Right cardiac atrium (tissue), 5 donors: ENCODE measurements around the gene STK11IP. TPM values are rescaled to one million over a fixed set of nuclear protein-coding genes. Genes with fewer than 3 reads are reported as not detected.

ENCODE experiments used
- ATAC-seq, 2 donors: fragments of 200-7000 bp; cut with Tn5 transposase; one replicate each; pipeline versions ENCODE4 v1.8.0 to v1.9.1; 2020; ENCODE audit warnings: moderate library complexity in 2 of 2, mild to moderate bottlenecking in 1 of 2
- DNase-seq, 3 donors: peaks; one replicate each; pipeline ENCODE4 v3.0.0-alpha.2; 2020
- H3K27ac ChIP-seq: one replicate; pipeline ENCODE4 v1.5.1; 2013; ENCODE audit warnings: mild to moderate bottlenecking, low read length, control low read depth, moderate library complexity
- H3K27me3 ChIP-seq: one replicate; pipeline ENCODE4 v1.6.1; 2013; ENCODE audit not compliant: control insufficient read depth, insufficient read depth
- H3K4me1 ChIP-seq: one replicate; pipeline ENCODE4 v1.6.1; 2013; ENCODE audit warnings: low read length; ENCODE audit not compliant: control insufficient read depth, insufficient read depth
- H3K4me3 ChIP-seq: one replicate; pipeline ENCODE4 v1.5.1; 2013; ENCODE audit warnings: low read length, control low read depth
- H3K9me3 ChIP-seq: one replicate; pipeline ENCODE4 v1.6.1; 2013; ENCODE audit warnings: low read length; ENCODE audit not compliant: control insufficient read depth
- WGBS: extraction: QIAGEN DNeasy Blood & Tissue Kit; methylation state at CpG from one replicate; pipeline ENCODE4 v1.1.7; 2013; 5-methylcytosine and 5-hydroxymethylcytosine counted together
- intact Hi-C, 4 donors: fragments of 100-400 bp; cut with DNase I; formaldehyde crosslinking; loops; one replicate each; pipeline versions ENCODE4 v1.11.0 to v1.14.0; 2022 to 2023
- polyA plus RNA-seq: library from polyadenylated mRNA; stranded (reverse); fragments of 200-250 nt; gene quantifications from one replicate; pipeline ENCODE4 v1.2.3, GENCODE V29; 2013
- total RNA-seq, 4 donors: library from RNA; stranded (reverse); fragmentation: NEBNext Ultra II Directional; extraction: Animal tissue kit (Norgen Biotek cat#: 25700); gene quantifications; one replicate each; pipeline ENCODE4 v1.2.1, GENCODE V29; 2021
- donor health status: healthy with polysubstance abuse.
- donor health status: DM: no; HTN: yes; CAD: no.
- donor health status: DM: no; HTN: no; CAD: no.
- donor health status: DM: no; HTN: yes; CAD: no; lungs with severe emphysema.
- donor health status: DM: yes; HTN: yes; CAD: no.

The STK11IP gene
- total and polyA plus RNA-seq, 5 donors, result 12.1 to 19.0 (median 14.2) TPM

GRCh38 chr2:219555956-219556355 lies 41.7 kb upstream of the STK11IP start:
- Histone ChIP-seq H3K9me3 (no peaks in the 10 kb centered on the region), H3K4me3 (no peak overlapping the region), H3K4me1 (peaks cover 5% of the 10 kb centered on the region), H3K27me3 (no peaks in the 10 kb centered on the region), H3K27ac (no peak overlapping the region)
- intact Hi-C loops, result no loop called here
- DNase-seq (peak in 2 of 3 donors; percentile 33 to 37), ATAC-seq (no peak)
- 94% methylated on average over 20 of the region's 20 CpGs for WGBS

DNA sequence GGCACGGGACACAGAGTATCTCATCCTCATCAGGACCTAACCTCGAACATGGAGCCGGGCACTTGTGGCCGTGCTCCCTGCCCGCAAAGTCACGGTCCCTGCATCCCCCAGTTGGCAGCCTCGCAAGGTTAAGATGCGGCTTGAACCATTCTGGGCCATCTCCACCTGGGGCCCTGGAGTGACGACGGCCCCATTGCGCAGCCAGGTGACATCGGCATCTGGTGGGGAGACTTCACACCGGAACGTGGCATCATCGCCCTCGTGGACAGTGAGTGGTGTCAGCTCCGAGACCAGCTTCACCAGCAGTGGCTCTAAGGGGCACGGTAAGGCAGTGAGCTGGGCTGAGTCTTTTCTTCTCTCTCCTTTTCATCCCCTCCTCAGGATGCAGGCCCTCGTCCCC lies 41.2 kb upstream of the STK11IP start:
- Histone ChIP-seq H3K4me3 (no peak overlapping the region), H3K9me3 (no peaks in the 10 kb centered on the region), H3K27ac (no peak overlapping the region), H3K27me3 (no peaks in the 10 kb centered on the region), H3K4me1 (peaks cover 5% of the 10 kb centered on the region)
- ATAC-seq (no peak), DNase-seq (peak in 1 of 3 donors; percentile 41)
- intact Hi-C loops, result no loop called here
- 90% methylated on average over 19 of the region's 19 CpGs for WGBS

DNA sequence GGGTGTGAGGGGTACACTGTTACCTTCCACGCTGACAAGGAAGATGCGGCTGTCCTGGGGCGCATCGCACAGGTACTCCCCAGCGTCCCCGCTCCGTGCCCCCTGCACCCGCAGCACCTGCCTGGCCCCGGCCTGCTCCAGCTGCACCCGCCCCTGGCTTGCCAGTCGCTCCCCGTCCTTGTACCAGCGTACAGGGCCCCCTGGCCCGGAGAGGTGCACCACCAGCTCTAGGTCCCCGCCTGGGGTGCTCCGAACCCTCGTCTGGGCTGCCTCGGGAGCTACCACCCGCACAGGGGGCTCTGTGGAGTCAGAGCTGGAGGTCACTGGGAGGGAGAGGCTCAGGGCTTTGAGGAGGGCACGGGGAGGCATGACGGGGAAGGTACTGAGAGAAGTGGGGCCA lies 40.3 kb upstream of the STK11IP start:
- WGBS, result 95% methylated on average over 21 of the region's 21 CpGs
- intact Hi-C loops, result no loop called here
- H3K27me3 ChIP-seq, result no peaks in the 10 kb centered on the region
- no peak for ATAC-seq
- H3K9me3 ChIP-seq, result no peaks in the 10 kb centered on the region
- peaks cover 2% of the 10 kb centered on the region for H3K4me1 ChIP-seq
- H3K4me3 ChIP-seq, result no peak overlapping the region
- H3K27ac ChIP-seq, result no peak overlapping the region
- DNase-seq, result peak in 2 of 3 donors; percentile 49 to 57

GRCh38 chr2:219557791-219558785 lies 39.6 kb upstream of the STK11IP start:
- Histone ChIP-seq H3K27me3 (no peaks in the 10 kb centered on the region), H3K4me3 (no peak overlapping the region), H3K9me3 (no peaks in the 10 kb centered on the region), H3K4me1 (no peaks in the 10 kb centered on the region), H3K27ac (no peak overlapping the region)
- 93% methylated on average over 25 of the region's 25 CpGs for WGBS
- ATAC-seq (no peak), DNase-seq (peak; percentile 8 to 55 (median 16))
- intact Hi-C loops, result no loop called here

DNA sequence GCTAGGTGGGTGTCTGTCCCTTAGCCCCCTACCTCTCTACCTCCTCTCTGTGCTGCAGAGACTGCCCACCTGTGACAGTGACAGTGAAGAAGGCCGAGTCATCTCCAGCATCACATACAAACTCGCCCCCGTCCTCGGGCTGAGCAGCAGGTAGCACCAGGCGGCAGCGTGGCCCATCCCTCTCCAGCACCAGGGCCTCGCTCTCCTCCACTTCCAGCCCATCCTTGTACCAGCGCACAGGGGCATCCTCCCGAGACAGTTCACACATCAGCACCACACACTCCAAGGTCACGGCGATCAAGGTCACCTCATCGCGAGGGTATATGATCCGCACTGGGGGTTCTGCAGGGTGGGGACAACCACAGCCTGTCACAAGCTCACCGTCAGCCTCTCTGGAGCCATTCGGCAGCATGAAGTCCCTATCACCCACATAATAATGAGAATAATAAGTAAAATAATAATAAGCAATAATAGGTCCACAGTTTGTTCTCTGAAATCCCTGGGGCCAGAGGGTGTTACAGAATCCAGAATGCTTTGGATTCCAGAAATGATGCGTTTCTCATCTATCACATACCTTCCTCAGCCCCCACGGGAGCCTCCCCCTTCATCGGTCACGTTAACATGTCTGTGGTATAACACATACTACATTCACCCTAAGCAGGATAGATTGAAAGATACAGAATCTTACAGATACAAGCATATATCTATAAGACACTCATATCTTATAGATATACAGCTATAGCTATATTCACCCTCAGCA lies 38.3 kb upstream of the STK11IP start:
- DNase-seq, result peak; percentile 18 to 50 (median 31)
- Histone ChIP-seq H3K27ac (no peak overlapping the region), H3K4me1 (no peaks in the 10 kb centered on the region), H3K9me3 (no peaks in the 10 kb centered on the region), H3K4me3 (no peak overlapping the region), H3K27me3 (no peaks in the 10 kb centered on the region)
- 78% methylated on average over 20 of the region's 20 CpGs for WGBS
- ATAC-seq, result no peak
- intact Hi-C loops, result no loop called here

DNA sequence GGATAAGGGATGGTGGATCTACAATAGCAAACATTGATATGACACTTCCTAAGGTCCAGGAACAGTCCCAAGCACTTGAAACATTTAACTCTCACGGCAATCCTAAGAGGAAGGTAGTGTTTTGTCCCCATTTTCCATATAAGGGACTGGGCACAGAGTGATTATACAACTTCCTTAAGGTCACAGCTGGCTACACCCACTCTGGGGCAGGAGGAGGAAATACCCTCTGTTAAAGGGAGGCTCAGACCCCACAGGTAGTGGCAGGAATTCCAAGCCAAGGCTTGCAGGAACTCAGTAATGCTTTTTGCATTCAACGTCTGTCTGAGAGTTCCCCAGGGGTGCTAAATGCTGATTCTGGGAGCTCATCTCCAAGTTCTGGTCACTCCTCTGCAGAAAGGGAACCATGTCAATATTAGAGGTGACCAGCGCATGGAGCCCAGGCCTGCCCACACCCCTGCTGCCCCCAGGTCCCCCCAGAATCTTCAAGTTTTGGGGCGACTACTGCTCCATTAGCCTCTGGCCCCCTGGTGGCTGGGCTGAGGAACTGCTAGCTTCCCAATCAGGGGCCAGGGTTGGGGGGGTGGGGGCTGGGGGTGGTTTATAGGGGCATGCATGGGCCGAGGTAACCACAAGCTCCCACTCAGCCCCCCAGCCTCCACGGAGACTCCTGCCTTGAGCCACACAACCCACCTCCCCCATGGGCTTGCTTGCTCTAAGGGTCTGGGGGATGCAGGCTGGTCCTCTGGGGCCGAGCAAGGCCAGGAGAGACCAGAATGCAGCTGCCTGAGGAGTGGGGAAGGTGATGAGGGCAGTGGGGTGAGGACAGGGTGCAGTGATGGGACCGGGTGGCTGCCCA lies 37.4 kb upstream of the STK11IP start:
- H3K4me3 ChIP-seq, result no peak overlapping the region
- intact Hi-C loops, result no loop called here
- no peak overlapping the region for H3K27ac ChIP-seq
- DNase-seq (peak in 2 of 3 donors; percentile 15 to 42), ATAC-seq (peak; percentile 3 to 10)
- no peaks in the 10 kb centered on the region for H3K4me1 ChIP-seq
- H3K27me3 ChIP-seq, result no peaks in the 10 kb centered on the region
- no peaks in the 10 kb centered on the region for H3K9me3 ChIP-seq
- WGBS, result 28% methylated on average over 8 of the region's 8 CpGs

DNA sequence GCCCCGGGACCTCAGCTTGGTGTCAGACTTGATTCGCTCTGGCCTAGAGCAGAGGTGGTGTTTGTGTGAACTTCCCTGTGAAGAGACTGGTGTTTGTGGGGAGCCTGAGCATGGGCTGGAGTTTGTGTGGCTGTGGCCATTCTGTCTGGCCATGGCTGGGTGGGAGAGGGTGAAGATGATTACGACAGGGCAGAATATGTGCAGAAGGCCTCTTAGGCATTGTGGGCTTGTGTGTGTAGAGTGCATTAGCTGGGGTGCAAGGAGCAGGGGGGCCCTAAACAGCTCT lies 36.8 kb upstream of the STK11IP start:
- intact Hi-C loops, result no loop called here
- Histone ChIP-seq H3K27ac (no peak overlapping the region), H3K4me1 (no peaks in the 10 kb centered on the region), H3K4me3 (no peak overlapping the region), H3K27me3 (no peaks in the 10 kb centered on the region), H3K9me3 (no peaks in the 10 kb centered on the region)
- no peak for ATAC-seq
- WGBS, result 86% methylated on average over 3 of the region's 3 CpGs
- DNase-seq, result peak in 1 of 3 donors; percentile 26

GRCh38 chr2:219561179-219562048 lies 36.2 kb upstream of the STK11IP start:
- Histone ChIP-seq H3K27me3 (no peaks in the 10 kb centered on the region), H3K9me3 (no peaks in the 10 kb centered on the region), H3K4me1 (no peaks in the 10 kb centered on the region), H3K27ac (no peak overlapping the region), H3K4me3 (no peak overlapping the region)
- intact Hi-C loops, result no loop called here
- peak in 1 of 3 donors; percentile 45 for DNase-seq
- 63% methylated on average over 24 of the region's 24 CpGs for WGBS
- peak; percentile 3 to 4 for ATAC-seq

DNA sequence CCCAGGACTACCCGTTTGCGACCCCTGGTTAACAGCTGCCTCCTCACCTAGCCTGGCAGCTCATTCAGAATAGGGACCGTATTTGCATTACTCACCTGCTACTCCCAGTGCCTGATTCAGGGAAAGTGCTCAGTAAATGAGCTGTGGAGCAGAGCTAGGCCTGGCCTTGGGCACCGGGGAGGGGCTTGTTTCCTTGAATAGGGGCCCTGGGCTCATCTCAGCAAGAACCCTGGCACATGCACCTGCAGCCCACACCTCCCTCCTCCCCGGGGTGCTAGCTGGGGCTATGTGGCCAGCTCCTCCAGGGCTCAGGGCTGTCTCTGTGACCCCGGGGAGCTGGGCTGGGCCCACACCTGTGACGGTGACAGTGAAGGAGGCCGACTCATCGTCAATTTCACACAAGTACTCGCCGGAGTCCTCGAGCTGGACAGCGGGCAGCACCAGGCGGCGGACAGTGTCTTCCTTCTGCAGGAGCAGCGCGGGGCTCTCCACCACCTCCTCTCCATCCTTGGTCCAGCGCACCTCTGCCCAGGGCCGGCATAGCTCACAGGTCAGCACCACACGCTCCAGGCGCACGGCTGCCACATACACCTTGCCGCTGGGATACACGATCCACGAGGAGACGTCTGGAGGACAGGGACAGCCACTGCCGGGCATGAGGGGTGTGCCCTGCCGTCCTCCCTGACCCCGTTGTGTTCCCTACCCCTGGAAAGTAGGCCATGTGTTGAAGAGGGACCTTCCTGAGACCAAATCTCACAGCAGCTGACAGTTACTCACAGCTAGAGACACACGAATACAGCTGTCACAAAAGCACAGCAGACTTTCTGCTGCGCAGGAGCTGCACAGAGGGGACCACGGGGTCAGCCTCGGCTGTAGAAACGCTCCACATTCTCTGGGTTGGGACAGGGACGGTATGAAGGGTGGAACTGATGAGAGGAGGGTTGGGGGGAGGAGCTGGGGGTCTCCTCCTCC lies 35.3 kb upstream of the STK11IP start:
- H3K4me3 ChIP-seq, result no peak overlapping the region
- DNase-seq, result peak in 2 of 3 donors; percentile 53 to 54
- no peak for ATAC-seq
- H3K9me3 ChIP-seq, result no peaks in the 10 kb centered on the region
- 82% methylated on average over 35 of the region's 35 CpGs for WGBS
- intact Hi-C loops, result no loop called here
- H3K4me1 ChIP-seq, result no peaks in the 10 kb centered on the region
- H3K27ac ChIP-seq, result no peak overlapping the region
- no peaks in the 10 kb centered on the region for H3K27me3 ChIP-seq
